Cerebellar cortex (tissue), 1 donor: ENCODE data around the gene REC114.
"Not testable (repeated sequence)": the region's sequence is repeated elsewhere in the genome, so short reads cannot be mapped to it uniquely, and the experiment has no call there.

Experiments
- DNase-seq: peaks from one replicate; pipeline ENCODE4 v3.0.0-alpha.2; 2015; ENCODE audit warnings: low spot score

Gene REC114

DNA sequence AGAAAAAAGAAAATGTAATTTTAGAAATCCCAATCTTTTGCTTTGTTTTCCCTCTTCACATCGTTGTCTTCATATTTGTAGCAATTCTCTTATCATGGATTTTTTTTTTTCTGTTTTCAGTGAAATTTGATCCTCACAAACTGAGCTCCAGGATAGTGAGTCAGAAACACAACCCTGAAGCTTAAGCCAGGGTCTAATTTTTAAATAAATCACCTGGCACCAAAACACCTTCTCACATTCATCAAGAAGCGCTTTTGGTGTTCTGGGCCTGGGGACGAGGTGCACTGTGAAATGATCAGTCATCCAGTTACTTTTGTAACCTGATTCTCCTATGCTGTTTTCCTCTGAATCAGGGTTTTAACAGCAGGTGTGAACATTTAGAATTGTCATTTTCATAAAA, 87.7 kb downstream of the REC114 start:
- DNase-seq, result no peak

- DNase-seq, result no peak
Measured at GRCh38 chr15:73538123-73538522, 95.2 kb downstream of the REC114 start.

DNA sequence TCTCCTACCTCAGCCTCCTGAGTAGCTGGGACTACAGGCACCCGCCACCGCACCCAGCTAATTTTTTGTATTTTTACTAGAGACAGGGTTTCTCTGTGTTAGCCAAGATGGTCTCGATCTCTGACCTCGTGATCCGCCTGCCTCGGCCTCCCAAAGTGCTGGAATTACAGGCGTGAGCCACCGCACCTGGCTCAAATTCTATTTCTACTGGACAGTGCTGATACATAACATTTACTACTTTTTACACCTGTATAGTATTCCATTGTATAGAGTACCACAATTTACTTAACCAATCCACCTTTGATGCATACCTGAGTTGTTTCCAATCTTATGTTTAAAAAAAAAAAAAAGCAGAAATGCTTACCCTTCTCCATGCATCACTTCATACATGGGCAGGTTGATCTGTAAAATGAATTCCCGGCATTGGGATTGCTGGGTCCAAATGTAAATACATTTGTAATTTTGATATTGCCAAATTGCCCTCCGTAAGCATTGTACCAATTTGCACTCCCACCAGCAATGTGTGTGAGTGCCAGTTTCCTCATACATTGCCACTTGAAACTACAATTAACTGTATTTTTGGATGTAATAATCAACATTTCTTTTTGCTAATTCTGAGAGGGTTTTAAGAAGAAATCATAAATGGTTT, 95.7 kb downstream of the REC114 start:
- DNase-seq, result no peak

DNA sequence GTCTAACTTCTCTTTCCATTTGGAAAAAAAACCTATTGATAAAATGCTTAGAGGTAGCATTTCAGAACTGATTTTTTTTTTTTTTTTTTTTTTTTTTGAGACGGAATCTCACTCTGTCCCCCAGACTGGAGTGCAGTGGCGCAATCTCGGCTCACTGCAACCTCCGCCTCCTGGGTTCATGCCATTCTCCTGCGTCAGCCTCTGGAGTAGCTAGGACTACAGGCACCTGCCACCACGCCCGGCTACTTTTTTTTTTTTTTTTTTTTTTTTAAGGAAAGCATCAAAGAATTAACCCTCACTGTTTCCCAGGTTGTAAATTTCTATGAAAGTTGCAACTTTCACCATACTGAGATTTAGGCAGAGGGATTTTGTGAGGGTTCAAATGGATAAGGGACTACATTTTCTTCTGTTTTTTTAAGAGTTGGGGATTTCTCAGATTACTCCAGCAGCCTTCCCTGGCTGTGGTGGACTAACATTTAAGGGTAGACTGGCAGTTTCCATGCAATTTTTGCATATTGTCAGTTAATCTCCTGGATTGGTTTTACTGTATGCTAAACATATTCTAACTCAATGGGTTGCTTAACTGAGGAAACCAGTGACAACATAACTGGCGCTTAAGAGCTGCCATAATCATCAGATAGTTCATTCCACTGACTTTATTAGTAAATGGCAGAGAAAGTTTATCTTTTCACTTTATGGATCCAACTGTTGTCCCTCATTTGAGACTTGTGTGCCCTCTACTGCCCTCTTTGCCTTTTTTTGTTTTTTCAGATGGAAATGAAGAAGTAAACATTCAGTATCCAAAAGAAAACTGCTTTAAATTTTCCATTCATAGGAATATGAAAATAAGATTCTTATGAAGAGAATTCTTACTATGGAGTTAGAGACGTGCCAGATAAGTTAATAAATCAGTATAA, 96.5 kb downstream of the REC114 start:
- no peak for DNase-seq

- DNase-seq, result no peak
Measured at GRCh38 chr15:73540161-73540560, 97.2 kb downstream of the REC114 start.

DNA sequence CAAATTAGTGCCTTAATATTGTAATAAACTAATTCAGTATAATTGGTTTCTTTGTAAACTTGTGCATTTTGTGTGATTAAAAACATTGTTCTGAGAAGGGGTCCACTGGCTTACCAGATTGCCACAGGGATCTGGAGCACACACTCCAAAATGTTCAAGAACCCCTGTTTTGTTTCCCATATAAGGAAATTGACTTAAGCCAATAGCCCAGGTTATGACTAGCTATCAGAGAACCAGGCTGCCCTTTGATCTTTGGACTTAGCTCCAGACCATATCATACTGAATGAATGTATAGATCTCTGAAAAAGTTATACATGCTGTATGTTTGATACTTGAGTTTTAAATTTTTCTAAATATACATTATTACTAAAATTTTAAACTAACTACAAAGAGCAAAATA, 98.5 kb downstream of the REC114 start:
- DNase-seq, result no peak

DNA sequence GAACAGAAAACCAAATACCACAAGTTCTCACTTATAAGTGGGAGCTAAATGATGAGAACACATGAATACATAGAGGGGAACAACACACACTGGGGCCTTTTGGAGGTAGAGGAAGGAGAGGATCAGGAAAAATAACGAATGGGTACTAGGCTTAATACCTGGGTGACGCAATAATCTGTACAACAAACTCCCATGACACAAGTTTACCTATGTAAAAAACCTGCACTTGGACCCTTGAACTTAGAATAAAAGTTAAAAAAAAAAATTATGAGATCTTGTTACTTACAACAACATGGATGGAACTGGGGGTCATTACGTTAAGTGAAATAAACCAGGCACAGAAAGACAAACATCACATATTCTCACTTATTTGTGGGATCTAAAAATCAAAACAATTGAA, 106.0 kb downstream of the REC114 start:
- not testable (repeated sequence) for DNase-seq

DNA sequence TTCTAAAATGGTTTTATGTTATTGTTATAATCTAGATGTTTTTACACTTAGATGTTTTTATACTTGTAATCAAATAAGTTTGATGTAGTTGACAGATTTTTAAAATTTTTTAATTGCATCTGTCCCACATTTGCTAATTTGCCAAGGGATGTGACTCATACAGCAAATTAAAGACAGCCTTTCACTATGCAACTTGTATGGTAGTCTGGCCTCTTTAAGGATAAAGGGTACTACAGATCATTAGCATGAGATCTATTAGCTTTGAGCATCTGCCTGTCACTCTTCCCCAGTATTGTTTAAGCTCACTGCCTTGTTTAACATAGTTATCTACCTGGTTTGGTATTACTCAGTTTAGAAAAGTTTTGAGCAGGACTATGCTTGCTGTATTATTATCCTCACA, 107.2 kb downstream of the REC114 start:
- DNase-seq, result no peak

GRCh38 chr15:73555080-73555479, 112.1 kb downstream of the REC114 start:
- DNase-seq, result no peak

DNA sequence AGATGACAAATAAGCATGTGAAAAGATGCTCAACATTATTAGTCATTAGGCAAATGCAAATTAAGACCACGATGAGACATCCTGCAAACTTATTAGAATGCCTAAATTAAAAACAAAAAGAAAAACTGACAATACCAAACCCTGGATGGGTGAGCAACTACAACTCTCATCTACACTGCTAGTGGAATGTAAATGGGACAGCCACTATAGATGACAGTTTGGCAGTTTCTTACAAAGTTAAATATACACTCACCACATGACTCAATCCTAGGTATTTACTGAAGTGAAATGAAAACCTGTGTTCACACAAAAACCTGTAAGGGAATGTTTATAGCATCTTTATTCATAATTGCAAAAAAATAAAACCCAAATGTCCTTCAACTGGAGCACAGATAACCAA, 115.6 kb downstream of the REC114 start:
- DNase-seq, result no peak

- DNase-seq, result peak; percentile 74
Measured at GRCh38 chr15:73560501-73561117, 117.6 kb downstream of the REC114 start.

GRCh38 chr15:73564255-73564654, 121.3 kb downstream of the REC114 start:
- DNase-seq, result peak; percentile 45

GRCh38 chr15:73567020-73567419, 124.1 kb downstream of the REC114 start:
- DNase-seq, result no peak

DNA sequence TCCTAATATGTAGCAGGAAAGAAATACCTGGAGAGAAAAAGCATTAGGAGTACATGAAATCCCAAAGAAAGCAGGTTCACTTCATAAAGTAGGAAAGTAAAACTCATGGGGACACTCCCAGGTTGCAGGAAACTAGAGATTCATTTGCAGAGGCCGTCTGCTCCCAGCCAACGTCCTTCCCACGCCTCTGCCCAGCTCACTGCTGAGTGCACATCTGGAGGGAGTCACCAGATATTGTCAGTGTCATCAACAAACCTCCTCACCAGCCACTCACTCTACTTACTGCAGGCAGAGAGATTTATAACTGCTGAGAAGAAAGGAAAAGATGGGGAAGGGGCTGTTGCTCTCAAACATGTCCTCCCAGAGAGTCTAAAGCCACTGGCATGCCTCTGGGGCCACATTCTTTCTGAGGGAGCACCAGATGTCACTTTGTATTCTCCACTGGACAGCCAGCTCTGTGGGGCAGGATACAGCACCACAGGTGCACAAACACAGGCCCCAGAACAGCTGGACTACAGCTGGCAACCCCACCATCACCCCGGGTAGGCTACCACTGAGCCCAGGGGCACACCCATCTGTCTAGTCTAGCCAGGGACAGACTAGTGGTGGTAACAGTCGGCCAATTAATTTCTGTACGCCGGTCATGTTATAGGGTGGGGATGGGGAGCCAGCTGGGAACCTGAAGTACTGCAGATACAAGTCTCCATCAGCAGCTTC, 125.8 kb downstream of the REC114 start:
- DNase-seq, result no peak

- DNase-seq, result peak; percentile 17
Measured at GRCh38 chr15:73569361-73569760, 126.4 kb downstream of the REC114 start.

DNA sequence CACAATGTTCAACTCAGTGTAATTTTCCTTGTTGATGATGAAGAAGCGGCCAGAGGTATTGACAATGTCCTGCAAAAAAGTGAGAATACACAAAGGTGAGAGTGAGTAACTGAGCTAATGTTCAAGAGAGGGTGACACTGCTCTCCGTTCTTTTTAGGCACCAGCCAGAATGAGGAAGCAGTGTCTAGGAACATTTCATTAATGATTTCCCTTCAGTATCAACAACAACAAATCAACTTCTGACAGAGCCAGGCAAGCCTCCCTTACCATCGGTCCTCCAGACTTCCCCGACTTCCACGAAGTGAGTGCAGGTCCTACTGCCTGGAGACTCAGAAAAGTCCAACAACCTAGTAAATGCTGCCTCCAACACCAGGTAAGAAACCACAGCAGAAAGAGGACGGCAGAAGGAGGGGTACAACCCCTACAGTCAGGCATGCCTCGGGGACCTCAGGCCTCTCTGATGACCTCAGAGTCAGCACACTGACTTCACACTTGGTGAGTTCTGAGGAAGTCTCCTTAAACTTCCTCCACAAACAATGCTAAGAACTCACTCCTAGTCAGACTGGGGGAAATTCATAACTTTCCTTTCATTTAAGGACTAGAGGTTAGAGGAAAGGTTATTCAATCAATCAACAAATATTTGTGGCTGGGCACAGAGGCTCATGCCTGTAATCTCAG, 127.5 kb downstream of the REC114 start:
- DNase-seq, result no peak

GRCh38 chr15:73571346-73571745, 128.4 kb downstream of the REC114 start:
- DNase-seq, result no peak

DNA sequence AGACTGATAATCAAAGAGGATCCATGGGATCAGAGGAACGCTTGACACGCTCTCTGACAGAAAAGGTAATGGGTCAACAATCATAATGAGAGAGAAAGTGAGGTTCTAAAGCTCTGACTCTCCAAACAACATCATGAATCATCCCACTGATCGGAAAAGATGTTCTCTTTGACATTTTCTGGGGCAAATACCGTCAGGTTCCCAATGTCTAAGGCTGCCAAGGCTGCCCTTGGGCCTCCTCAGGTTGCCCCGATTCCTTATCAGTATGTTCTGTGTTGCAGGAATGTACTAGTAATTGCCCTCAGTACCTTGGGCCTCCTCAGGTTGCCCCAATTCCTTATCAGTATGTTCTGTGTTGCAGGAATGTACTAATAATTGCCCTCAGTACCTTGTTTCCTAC, 129.3 kb downstream of the REC114 start:
- DNase-seq, result no peak

GRCh38 chr15:73573037-73573436, 130.1 kb downstream of the REC114 start:
- DNase-seq, result no peak

GRCh38 chr15:73573572-73573971, 130.6 kb downstream of the REC114 start:
- no peak for DNase-seq

- DNase-seq, result peak; percentile 76
Measured at GRCh38 chr15:73575636-73576247, 132.8 kb downstream of the REC114 start.
